Large intestine (tissue), 3 donors: Measurements from ENCODE around the gene HS3ST3A1. TPM values are rescaled to one million over a fixed set of nuclear protein-coding genes. Genes with fewer than 3 reads are reported as not detected.

ENCODE experiments used
- DNase-seq, 2 donors: peaks; one replicate each; pipeline versions ENCODE4 v3.0.0 to v3.0.0-alpha.2; 2013
- H3K27ac ChIP-seq: one replicate; pipeline ENCODE4 v1.5.1; 2013; ENCODE audit warnings: low read length
- H3K27me3 ChIP-seq: 2 replicates; pipeline ENCODE4 v1.6.1; 2013; ENCODE audit warnings: low read length; ENCODE audit not compliant: control insufficient read depth, insufficient read depth
- H3K36me3 ChIP-seq: 2 replicates; pipeline ENCODE4 v1.6.1; 2013; ENCODE audit warnings: low read length; ENCODE audit not compliant: control insufficient read depth, insufficient read depth
- H3K4me1 ChIP-seq: one replicate; pipeline ENCODE4 v1.6.1; 2013; ENCODE audit warnings: low read length; ENCODE audit not compliant: control insufficient read depth, insufficient read depth
- H3K4me3 ChIP-seq: one replicate; pipeline ENCODE4 v1.5.1; 2013; ENCODE audit warnings: low read length
- H3K9me3 ChIP-seq: one replicate; pipeline ENCODE4 v1.6.1; 2013; ENCODE audit warnings: mild to moderate bottlenecking, low read depth, low read length, moderate library complexity; ENCODE audit not compliant: control insufficient read depth
- WGBS: methylation state at CpG from one replicate; pipeline ENCODE4 v1.1.5; 2013; ENCODE audit warnings: low lambda C conversion rate; ENCODE audit not compliant: insufficient coverage; 5-methylcytosine and 5-hydroxymethylcytosine counted together
- polyA plus RNA-seq: library from polyadenylated mRNA; unstranded; fragments of 120-200 nt; gene quantifications from one replicate; pipeline ENCODE4 v1.2.1, GENCODE V29; 2013

HS3ST3A1 gene
- polyA plus RNA-seq, 1 donor, result 0.27 TPM

DNA sequence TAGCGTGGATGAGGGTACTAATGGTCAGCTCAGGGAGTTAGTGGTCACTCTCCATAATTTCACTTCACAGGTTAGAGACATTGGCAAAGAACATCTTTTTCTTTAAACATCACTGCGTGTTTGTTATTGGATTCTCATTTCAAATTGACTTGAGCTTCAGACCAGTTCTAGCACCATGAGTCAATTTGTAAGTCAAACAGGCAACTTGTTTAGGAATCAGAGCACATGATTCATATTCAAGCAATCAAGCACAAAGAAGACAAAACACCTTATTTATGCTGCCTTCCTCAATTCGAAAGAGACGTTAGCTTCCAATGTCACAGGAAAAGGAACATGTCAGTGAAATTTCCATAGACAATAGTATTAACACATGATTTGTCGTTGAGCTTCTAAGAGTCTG is 62.3 kb downstream of the HS3ST3A1 start:
- no peak overlapping the region for H3K4me3 ChIP-seq
- 100% methylated on average over 2 of the region's 5 CpGs for WGBS

DNA sequence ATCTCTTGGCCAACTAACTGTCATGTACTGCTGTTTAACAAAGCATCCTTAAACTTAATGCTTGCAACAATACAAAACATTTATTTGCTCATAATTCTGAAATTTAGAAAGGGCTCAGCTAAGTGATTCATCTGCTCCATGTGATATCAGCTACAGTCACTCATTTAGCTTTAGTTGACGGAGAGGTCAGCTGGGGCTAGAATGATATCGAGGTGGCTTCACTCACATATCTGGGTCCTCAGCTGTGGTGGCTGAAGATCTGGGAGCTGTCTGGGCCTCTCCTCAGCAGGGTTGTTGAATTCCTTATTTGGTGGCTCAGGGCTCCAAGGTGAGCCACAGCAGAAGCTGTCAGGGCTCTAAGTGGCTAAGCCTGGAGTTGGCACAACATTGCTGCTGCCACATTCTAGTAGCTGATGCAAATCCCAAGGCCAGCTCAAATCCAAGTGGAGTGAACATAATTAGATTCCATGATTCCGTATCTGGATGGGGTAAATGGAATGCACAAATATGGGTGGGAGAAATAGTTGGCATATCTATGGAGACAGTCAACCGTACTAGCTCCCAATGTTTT is 62.8 kb downstream of the HS3ST3A1 start:
- H3K27me3 ChIP-seq, result no peaks in the 10 kb centered on the region
- no peak overlapping the region for H3K27ac ChIP-seq
- no peaks in the 10 kb centered on the region for H3K4me1 ChIP-seq
- H3K36me3 ChIP-seq, result no peaks in the 10 kb centered on the region
- DNase-seq, result no peak
- H3K4me3 ChIP-seq, result no peak overlapping the region
- no peaks in the 10 kb centered on the region for H3K9me3 ChIP-seq
- WGBS, result no CpG with 5 or more reads among the region's 4 CpGs

More for the DNA sequence above, 62.3 kb downstream of the HS3ST3A1 start:
- H3K27me3 ChIP-seq, result no peaks in the 10 kb centered on the region
- no peaks in the 10 kb centered on the region for H3K9me3 ChIP-seq
- no peak for DNase-seq
- no peak overlapping the region for H3K27ac ChIP-seq
- H3K4me1 ChIP-seq, result no peaks in the 10 kb centered on the region
- H3K36me3 ChIP-seq, result no peaks in the 10 kb centered on the region

DNA sequence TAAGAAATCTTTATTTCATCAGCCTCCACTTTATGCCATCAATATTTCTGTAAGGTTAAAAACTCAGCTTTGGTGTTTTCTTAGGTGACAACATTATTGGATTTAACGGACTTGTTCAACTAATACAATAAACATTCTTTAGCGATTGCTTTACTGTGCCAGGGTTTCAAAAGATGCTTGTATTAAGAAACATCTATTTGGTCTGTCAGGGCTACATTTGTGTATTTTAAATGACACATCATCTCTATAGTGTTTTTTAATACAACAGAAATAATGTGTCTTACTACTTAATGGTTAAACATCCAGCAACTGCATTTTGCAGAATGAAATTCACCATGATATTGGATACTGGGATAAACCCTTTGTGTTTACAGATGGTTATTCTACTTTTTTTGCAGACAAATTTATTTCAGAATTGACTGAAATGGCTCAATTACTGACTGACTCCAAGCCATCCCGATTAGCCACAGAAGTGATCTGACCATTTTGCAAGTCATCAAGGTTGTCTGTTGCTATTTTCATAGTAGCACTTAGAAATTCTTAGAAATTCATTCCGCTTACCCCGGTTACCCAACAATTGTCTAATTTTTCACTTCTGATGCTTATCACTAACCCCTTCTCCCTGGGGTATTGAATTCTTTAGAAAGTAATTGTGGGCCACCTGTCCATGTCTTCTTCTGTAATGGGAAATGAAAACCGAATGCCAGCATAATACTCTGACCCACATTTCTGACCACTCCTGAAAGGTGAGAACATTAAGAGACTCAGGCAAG is 63.7 kb downstream of the HS3ST3A1 start:
- Histone ChIP-seq H3K4me3 (no peak overlapping the region), H3K36me3 (no peaks in the 10 kb centered on the region), H3K9me3 (no peaks in the 10 kb centered on the region), H3K27ac (no peak overlapping the region), H3K4me1 (no peaks in the 10 kb centered on the region), H3K27me3 (no peaks in the 10 kb centered on the region)
- 100% methylated on average over 1 of the region's 6 CpGs for WGBS
- DNase-seq, result no peak

GRCh38 chr17:13537167-13537731 is 64.5 kb downstream of the HS3ST3A1 start:
- 30% methylated on average over 1 of the region's 5 CpGs for WGBS
- no peak for DNase-seq
- Histone ChIP-seq H3K9me3 (no peaks in the 10 kb centered on the region), H3K27ac (no peak overlapping the region), H3K4me3 (no peak overlapping the region), H3K36me3 (no peaks in the 10 kb centered on the region), H3K4me1 (no peaks in the 10 kb centered on the region), H3K27me3 (no peaks in the 10 kb centered on the region)

- Histone ChIP-seq H3K36me3 (no peaks in the 10 kb centered on the region), H3K9me3 (no peaks in the 10 kb centered on the region), H3K27ac (no peak overlapping the region), H3K4me1 (no peaks in the 10 kb centered on the region), H3K27me3 (peaks cover 4% of the 10 kb centered on the region), H3K4me3 (no peak overlapping the region)
- no CpG with 5 or more reads among the region's 1 CpG for WGBS
- DNase-seq, result no peak
These were observed 66.8 kb downstream of the HS3ST3A1 start for GRCh38 chr17:13534946-13535345.

DNA sequence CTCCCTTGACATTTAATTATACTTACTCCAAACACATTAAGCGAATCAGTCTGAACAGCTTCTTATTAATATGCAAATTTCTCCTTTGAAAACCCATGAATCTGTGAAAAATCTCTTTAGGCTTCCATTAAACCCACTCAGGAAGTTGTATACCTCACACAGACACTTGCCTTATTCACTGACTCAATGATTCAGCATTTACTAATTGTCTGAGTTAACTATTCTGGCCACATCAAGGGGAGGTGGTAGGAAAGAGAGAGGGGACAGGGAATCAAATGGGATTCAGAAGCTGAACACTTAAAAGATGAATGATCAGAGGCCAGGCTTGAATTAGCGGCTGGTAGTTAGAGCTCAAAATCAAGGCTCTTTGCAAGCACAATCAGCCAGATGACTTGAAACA is 70.0 kb downstream of the HS3ST3A1 start:
- Histone ChIP-seq H3K4me3 (no peak overlapping the region), H3K36me3 (no peaks in the 10 kb centered on the region), H3K27me3 (peaks cover 4% of the 10 kb centered on the region), H3K27ac (no peak overlapping the region), H3K9me3 (no peaks in the 10 kb centered on the region), H3K4me1 (no peaks in the 10 kb centered on the region)
- DNase-seq, result no peak
- no CpG with 5 or more reads among the region's 2 CpGs for WGBS

- no CpG with 5 or more reads among the region's 3 CpGs for WGBS
These were observed 75.9 kb downstream of the HS3ST3A1 start for GRCh38 chr17:13525876-13526275.

DNA sequence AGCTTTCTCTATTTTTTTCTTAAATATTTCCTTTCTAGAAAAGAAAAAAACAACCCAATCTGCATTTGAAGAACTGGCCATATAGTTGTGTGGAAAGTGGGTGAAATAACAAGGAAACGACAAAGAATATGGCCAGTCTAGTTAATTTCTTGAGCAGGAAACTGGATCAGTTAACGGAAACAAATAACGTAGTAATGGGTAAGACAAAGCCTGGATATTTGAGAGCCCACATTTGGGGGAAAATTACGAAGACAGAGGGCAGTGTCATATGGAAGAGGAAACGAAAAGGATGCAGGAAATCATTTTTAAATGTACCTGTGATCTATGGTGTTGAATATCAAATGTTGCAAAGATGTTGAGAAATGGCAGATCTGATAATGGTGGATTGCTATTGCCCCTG is 78.6 kb downstream of the HS3ST3A1 start:
- Histone ChIP-seq H3K36me3 (no peaks in the 10 kb centered on the region), H3K4me1 (no peaks in the 10 kb centered on the region), H3K9me3 (no peaks in the 10 kb centered on the region), H3K27ac (no peak overlapping the region), H3K27me3 (no peaks in the 10 kb centered on the region), H3K4me3 (no peak overlapping the region)
- DNase-seq, result no peak
- WGBS, result 94% methylated on average over 5 of the region's 5 CpGs

More at GRCh38 chr17:13525876-13526275, 75.9 kb downstream of the HS3ST3A1 start:
- no peaks in the 10 kb centered on the region for H3K4me1 ChIP-seq
- no peaks in the 10 kb centered on the region for H3K9me3 ChIP-seq
- H3K4me3 ChIP-seq, result no peak overlapping the region
- no peaks in the 10 kb centered on the region for H3K36me3 ChIP-seq
- no peak for DNase-seq
- H3K27ac ChIP-seq, result no peak overlapping the region
- no peaks in the 10 kb centered on the region for H3K27me3 ChIP-seq

DNA sequence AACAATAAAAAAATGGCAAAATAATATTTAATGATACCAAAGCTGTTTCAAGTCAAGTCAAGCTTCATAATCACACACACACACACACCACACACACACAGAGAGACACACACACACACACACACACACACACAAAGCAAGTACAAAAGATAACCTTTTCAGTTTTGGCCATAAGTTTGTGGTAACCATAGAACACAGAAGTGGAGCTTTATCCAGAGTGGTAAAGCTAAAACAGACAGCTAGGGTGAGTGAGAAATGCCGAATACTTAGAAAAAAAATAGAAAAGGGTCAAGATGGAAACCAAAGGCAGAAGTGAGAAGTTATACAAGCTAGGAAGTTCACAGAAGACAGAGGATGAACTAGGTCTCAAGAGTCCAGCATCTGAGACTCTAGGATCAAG is 79.0 kb downstream of the HS3ST3A1 start:
- no peak overlapping the region for H3K4me3 ChIP-seq
- no peak overlapping the region for H3K27ac ChIP-seq
- H3K9me3 ChIP-seq, result no peaks in the 10 kb centered on the region
- H3K27me3 ChIP-seq, result no peaks in the 10 kb centered on the region
- no peaks in the 10 kb centered on the region for H3K36me3 ChIP-seq
- H3K4me1 ChIP-seq, result no peaks in the 10 kb centered on the region
- DNase-seq, result no peak
- 90% methylated on average over 1 of the region's 1 CpG for WGBS

DNA sequence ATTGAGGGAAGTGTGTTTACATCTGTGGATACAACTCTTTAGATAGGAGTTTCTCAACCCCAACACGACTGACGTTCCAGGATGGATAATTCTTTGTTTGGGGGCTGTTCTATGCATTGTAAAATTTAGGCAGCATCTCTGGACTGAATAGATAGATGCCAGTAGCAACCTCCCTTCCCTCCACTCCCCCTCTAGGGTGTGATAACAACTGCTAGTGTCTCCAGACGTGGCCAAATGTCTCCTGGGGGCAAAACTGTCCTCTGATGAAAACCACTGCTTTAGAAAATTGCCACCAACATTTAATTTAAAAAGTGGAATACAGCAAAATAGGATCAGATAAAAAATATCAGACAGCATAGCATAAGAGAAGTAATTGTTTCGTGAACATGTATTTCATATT is 79.9 kb downstream of the HS3ST3A1 start:
- WGBS, result 88% methylated on average over 1 of the region's 4 CpGs

More for the DNA sequence above, 79.9 kb downstream of the HS3ST3A1 start:
- H3K9me3 ChIP-seq, result no peaks in the 10 kb centered on the region
- no peak overlapping the region for H3K4me3 ChIP-seq
- no peak overlapping the region for H3K27ac ChIP-seq
- no peak for DNase-seq
- no peaks in the 10 kb centered on the region for H3K36me3 ChIP-seq
- no peaks in the 10 kb centered on the region for H3K27me3 ChIP-seq
- no peaks in the 10 kb centered on the region for H3K4me1 ChIP-seq
